ENCODE results near the gene AIFM2.
"Not testable (repeated sequence)": the region's sequence is repeated elsewhere in the genome, so short reads cannot be mapped to it uniquely, and the experiment has no call there.

Gene AIFM2

DNA sequence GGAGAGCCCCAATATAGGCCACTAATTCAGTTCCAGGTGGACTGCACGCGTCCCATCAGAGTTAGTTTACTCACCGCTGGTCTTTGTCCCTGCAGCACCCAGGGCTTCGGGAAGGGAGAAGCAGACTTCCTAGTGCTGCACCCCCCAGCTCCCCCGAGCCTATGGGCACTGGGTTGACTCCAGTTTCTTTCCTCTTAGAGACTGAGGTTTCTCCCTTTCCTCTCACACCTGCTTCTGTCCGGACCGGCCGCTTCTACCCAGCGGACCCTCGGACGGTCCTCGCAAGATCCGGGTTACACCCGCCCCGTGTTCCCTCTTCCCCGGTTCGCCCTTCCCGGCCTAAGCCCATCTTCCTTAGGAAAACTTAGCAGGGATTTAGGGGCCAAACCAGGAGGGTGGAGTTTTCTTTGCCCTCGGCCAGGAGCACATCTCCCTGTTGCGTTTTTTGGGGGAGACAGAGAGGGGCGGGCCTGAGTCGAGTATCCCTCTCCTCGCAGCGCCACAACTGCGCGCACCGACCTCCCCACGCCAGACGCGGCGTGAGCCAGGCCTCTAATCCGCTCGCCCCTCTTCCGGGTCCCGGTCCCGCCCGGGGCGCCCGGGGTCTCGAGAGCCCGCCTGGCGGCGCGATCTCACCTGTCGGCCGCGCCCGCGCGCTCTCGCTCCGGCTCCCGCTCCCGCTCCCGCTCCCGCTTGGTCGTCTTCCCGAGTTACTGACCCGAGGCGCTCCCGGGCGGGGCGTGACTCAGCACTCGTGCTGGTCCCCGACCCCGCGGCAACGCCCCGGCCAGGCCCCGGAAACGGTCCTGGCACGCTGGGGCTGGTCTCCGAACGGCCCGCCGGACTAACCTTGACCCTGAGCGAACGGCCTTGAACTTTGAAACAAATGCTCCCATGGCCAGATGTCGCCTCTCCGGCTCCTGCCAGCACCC is at the start of gene AIFM2:
Gene AIFM2, minus strand, starts transcription at position 728 of the 932 bp plus-strand sequence. CDS start 8,741 bp downstream, outside the sequence.
- Histone ChIP-seq H3K27ac (ENCODE audit: poor library complexity, severe bottlenecking) (peak within 1 kb of the TSS; percentile 32), H3K4me3 (ENCODE audit: severe bottlenecking) (peak within 1 kb of the TSS; percentile 46)
- TF ChIP-seq, protein P1, sequence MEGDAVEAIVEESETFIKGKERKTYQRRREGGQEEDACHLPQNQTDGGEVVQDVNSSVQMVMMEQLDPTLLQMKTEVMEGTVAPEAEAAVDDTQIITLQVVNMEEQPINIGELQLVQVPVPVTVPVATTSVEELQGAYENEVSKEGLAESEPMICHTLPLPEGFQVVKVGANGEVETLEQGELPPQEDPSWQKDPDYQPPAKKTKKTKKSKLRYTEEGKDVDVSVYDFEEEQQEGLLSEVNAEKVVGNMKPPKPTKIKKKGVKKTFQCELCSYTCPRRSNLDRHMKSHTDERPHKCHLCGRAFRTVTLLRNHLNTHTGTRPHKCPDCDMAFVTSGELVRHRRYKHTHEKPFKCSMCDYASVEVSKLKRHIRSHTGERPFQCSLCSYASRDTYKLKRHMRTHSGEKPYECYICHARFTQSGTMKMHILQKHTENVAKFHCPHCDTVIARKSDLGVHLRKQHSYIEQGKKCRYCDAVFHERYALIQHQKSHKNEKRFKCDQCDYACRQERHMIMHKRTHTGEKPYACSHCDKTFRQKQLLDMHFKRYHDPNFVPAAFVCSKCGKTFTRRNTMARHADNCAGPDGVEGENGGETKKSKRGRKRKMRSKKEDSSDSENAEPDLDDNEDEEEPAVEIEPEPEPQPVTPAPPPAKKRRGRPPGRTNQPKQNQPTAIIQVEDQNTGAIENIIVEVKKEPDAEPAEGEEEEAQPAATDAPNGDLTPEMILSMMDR (IDR thresholded peaks at IDR 0.05; ENCODE audit: poor library complexity, severe bottlenecking): peak; percentile 10

DNA sequence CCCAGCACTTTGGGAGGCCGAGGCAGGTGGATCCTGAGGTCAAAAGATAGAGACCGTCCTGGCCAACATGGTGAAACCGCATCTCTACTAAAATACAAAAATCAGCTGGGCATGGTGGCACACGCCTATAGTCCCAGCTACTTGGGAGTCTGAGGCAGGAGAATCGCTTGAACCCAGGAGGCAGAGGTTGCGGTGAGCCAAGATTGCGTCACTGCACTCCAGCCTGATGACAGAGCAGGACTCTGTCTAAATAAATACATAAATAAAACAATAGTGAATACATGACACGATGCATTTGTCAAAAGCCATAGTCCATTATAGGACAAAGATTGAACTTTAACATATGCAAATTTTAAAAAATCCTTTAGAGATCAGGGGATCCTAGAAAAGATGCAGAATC is 46.6 kb upstream of the AIFM2 start:
- not testable (repeated sequence) for H3K4me1 ChIP-seq (ENCODE audit: insufficient read depth, poor library complexity, severe bottlenecking); ATAC-seq (ENCODE audit: low read depth); H3K9me3 ChIP-seq (ENCODE audit: severe bottlenecking); H3K36me3 ChIP-seq (ENCODE audit: low read depth); H3K4me3 ChIP-seq (ENCODE audit: severe bottlenecking); DNase-seq (ENCODE audit: low spot score); H3K27me3 ChIP-seq (ENCODE audit: insufficient read depth, poor library complexity, severe bottlenecking); H3K27ac ChIP-seq (ENCODE audit: poor library complexity, severe bottlenecking)

More for the DNA sequence above, at the start of gene AIFM2:
- DNase-seq (ENCODE audit: low spot score): peak; percentile 83
- H3K27me3 ChIP-seq (ENCODE audit: insufficient read depth, poor library complexity, severe bottlenecking): no peaks in the 10 kb centered on the region
- peaks cover 3% of the 10 kb centered on the region; the same call in 1 of the 2 replicates for H3K36me3 ChIP-seq (ENCODE audit: low read depth)
- H3K4me1 ChIP-seq (ENCODE audit: insufficient read depth, poor library complexity, severe bottlenecking): peaks cover 6% of the 10 kb centered on the region
- ATAC-seq (ENCODE audit: low read depth): peak; percentile 71
- H3K9me3 ChIP-seq (ENCODE audit: severe bottlenecking): no peaks in the 10 kb centered on the region

DNA sequence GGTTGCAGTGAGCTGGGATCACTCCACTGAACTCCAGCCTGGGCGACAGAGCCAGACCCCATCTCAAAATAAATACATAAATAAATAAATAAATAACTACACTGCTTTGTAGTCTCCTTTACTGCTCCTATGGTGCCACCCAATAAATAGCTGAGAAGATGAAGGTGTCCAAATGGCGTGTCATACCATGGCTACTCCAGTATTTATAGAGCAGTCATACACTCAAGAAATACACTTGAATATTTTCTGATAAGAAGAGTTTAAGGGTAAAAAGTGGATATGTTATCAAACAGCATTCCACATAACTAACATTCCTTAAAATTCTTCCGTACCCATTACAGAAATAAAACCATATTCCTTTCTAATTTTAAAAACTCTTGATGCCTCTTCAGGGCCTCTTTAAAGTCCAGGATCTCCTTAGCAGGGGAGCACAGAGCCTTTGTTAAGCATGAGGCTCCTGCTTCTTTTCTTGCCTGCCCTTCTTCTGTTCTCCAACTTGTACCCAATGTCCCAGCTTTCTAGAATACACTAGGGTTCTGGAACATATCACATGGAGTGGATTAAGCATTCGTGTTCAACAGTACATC is 45.6 kb upstream of the AIFM2 start:
- TF ChIP-seq, protein P1 (IDR thresholded peaks at IDR 0.05; ENCODE audit: poor library complexity, severe bottlenecking): no peak
- Histone ChIP-seq H3K4me3 (ENCODE audit: severe bottlenecking) (no peak overlapping the region), H3K9me3 (ENCODE audit: severe bottlenecking) (no peaks in the 10 kb centered on the region), H3K4me1 (ENCODE audit: insufficient read depth, poor library complexity, severe bottlenecking) (no peaks in the 10 kb centered on the region), H3K36me3 (ENCODE audit: low read depth) (no peaks in the 10 kb centered on the region), H3K27me3 (ENCODE audit: insufficient read depth, poor library complexity, severe bottlenecking) (no peaks in the 10 kb centered on the region), H3K27ac (ENCODE audit: poor library complexity, severe bottlenecking) (no peak overlapping the region)
- DNase-seq (ENCODE audit: low spot score) (no peak), ATAC-seq (ENCODE audit: low read depth) (no peak)

DNA sequence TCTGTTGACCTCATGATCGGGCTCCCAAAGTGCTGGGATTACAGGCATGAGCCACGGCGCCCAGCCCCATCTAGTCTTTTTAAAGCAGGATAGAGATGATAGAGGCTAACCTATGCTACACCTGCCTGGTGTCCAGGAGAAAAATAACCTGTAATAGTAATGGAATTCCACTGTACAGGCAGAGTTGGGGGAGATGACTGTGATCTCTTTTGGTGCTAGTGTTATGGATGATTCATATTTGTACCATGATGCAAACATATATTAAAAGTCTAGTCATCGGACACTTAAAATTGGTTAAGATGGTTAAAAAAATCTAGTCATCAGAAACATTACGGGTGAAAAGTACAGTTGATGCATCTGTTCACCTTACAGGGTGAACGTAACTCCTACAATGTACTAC is 43.8 kb upstream of the AIFM2 start:
- Histone ChIP-seq H3K36me3 (ENCODE audit: low read depth) (no peaks in the 10 kb centered on the region), H3K27ac (ENCODE audit: poor library complexity, severe bottlenecking) (no peak overlapping the region), H3K4me3 (ENCODE audit: severe bottlenecking) (no peak overlapping the region), H3K27me3 (ENCODE audit: insufficient read depth, poor library complexity, severe bottlenecking) (no peaks in the 10 kb centered on the region), H3K9me3 (ENCODE audit: severe bottlenecking) (no peaks in the 10 kb centered on the region), H3K4me1 (ENCODE audit: insufficient read depth, poor library complexity, severe bottlenecking) (no peaks in the 10 kb centered on the region)
- ATAC-seq (ENCODE audit: low read depth) (peak; percentile 80; the same call in 2 of the 3 replicates), DNase-seq (ENCODE audit: low spot score) (no peak)
- TF ChIP-seq, protein P1 (IDR thresholded peaks at IDR 0.05; ENCODE audit: poor library complexity, severe bottlenecking): no peak

DNA sequence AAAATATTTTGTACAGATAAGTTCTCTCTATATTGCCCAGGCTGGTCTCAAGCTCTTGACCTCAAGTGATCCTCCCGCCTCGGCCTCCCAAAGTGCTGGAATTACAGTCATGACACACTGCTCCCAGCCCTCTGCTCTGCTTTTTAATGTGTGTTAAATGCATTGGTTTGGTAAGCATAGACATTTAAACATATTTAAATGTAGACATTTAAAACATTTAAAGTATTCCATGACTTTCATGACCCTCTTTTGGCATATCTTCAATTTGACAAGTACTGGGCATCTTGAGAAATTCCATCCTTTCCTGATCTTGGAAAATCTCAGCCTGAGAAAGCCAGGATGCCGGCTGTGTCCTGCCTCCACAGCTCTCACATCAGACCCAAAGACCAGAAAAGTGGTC is 42.9 kb upstream of the AIFM2 start:
- no peak overlapping the region for H3K27ac ChIP-seq (ENCODE audit: poor library complexity, severe bottlenecking)
- no peaks in the 10 kb centered on the region for H3K27me3 ChIP-seq (ENCODE audit: insufficient read depth, poor library complexity, severe bottlenecking)
- TF ChIP-seq, protein P1 (IDR thresholded peaks at IDR 0.05; ENCODE audit: poor library complexity, severe bottlenecking): no peak
- H3K9me3 ChIP-seq (ENCODE audit: severe bottlenecking): no peaks in the 10 kb centered on the region
- no peak overlapping the region for H3K4me3 ChIP-seq (ENCODE audit: severe bottlenecking)
- H3K4me1 ChIP-seq (ENCODE audit: insufficient read depth, poor library complexity, severe bottlenecking): peaks cover 4% of the 10 kb centered on the region
- no peak for ATAC-seq (ENCODE audit: low read depth)
- no peak for DNase-seq (ENCODE audit: low spot score)
- H3K36me3 ChIP-seq (ENCODE audit: low read depth): no peaks in the 10 kb centered on the region
